Measurements from ENCODE around the gene LRIT3. TPM values are rescaled to one million over a fixed set of nuclear protein-coding genes. Genes with fewer than 3 reads are reported as not detected.
A peak's percentile ranks its signal among the peaks of the same experiment; 100 is the strongest.

The LRIT3 gene
- total RNA-seq, 1 donor from 2014 or later = not detected

GRCh38 chr4:109916027-109916409, 68.1 kb downstream of the LRIT3 start:
- Histone ChIP-seq H3K27me3 (ENCODE audit: low read depth) (no peaks in the 10 kb centered on the region), H3K9me3 (replicated peaks) (no peaks in the 10 kb centered on the region), H3K4me1 (peaks cover 17% of the 10 kb centered on the region), H3K27ac (replicated peaks) (no peak overlapping the region), H3K36me3 (no peaks in the 10 kb centered on the region), H3K4me3 (peak overlapping the region; percentile 62)
- no peak for TF ChIP-seq CTCF (IDR thresholded peaks at IDR 0.05; ENCODE audit: borderline replicate concordance)
- intact Hi-C loops (cut with micrococcal nuclease) = no loop called here
- DNase-seq = no peak

GRCh38 chr4:109921384-109921808, 73.5 kb downstream of the LRIT3 start:
- no peak for TF ChIP-seq CTCF (IDR thresholded peaks at IDR 0.05; ENCODE audit: borderline replicate concordance)
- Histone ChIP-seq H3K27ac (replicated peaks) (no peak overlapping the region), H3K9me3 (replicated peaks) (no peaks in the 10 kb centered on the region), H3K4me3 (no peak overlapping the region), H3K36me3 (no peaks in the 10 kb centered on the region), H3K27me3 (ENCODE audit: low read depth) (no peaks in the 10 kb centered on the region), H3K4me1 (peaks cover 4% of the 10 kb centered on the region)
- DNase-seq = no peak
- intact Hi-C loops (cut with micrococcal nuclease) = no loop called here

Other genes with a start within 250 kb of the LRIT3 start
- gene CASP6, start 144.7 kb upstream of the LRIT3 start, total RNA-seq = 6.0 TPM
- gene PLA2G12A, start 118.0 kb upstream of the LRIT3 start, total RNA-seq = 64.7 TPM
- gene CFI, start 46.1 kb upstream of the LRIT3 start, total RNA-seq = 6.8 TPM
- gene GAR1, start 32.3 kb upstream of the LRIT3 start, total RNA-seq = 8.6 TPM
- gene RRH, start 20.1 kb upstream of the LRIT3 start, total RNA-seq = 0.19 TPM
- 13.0 TPM for gene EGF, start 64.8 kb downstream of the LRIT3 start, total RNA-seq

Data from left ventricle myocardium inferior (tissue), 1 donor.